Calu3 (cell line): ENCODE data around the gene SPATA18. TPM values are rescaled to one million over a fixed set of nuclear protein-coding genes. Genes with fewer than 3 reads are reported as not detected.

Experiments used
- BruUV-seq: library from RNA; stranded (reverse); fragments of 400-500 nt; replicated peaks from 2 replicates; lab custom pipeline; 2021; lab: Mats Ljungman, UMichigan
- CTCF ChIA-PET: fragments of 300-600 bp; sonication (Branson Sonifier 250); formaldehyde crosslinking; loops from one replicate; lab custom pipeline; 2022; ENCODE audit warnings: antibody characterized with exemption; lab: Charles Lee
- DNase-seq: peaks from one replicate; pipeline ENCODE4 v3.0.0; 2022
- H3K27ac Mint-ChIP-seq: one replicate; pipeline ENCODE4 v1.8.0; 2022; ENCODE audit warnings: mixed read lengths; ENCODE audit not compliant: unreplicated experiment
- H3K27me3 Mint-ChIP-seq: one replicate; pipeline ENCODE4 v1.8.0; 2022; ENCODE audit warnings: mixed read lengths; ENCODE audit not compliant: unreplicated experiment
- H3K36me3 Mint-ChIP-seq: one replicate; pipeline ENCODE4 v1.8.0; 2022; ENCODE audit warnings: mild to moderate bottlenecking, moderate library complexity, mixed read lengths; ENCODE audit not compliant: insufficient read depth, unreplicated experiment
- H3K4me1 Mint-ChIP-seq: one replicate; pipeline ENCODE4 v1.8.0; 2022; ENCODE audit warnings: mild to moderate bottlenecking, low read depth, mixed read lengths; ENCODE audit not compliant: unreplicated experiment
- H3K4me3 Mint-ChIP-seq: one replicate; pipeline ENCODE4 v1.8.0; 2022; ENCODE audit warnings: mild to moderate bottlenecking, low read depth, moderate library complexity, mixed read lengths; ENCODE audit not compliant: unreplicated experiment
- H3K9me3 Mint-ChIP-seq: one replicate; pipeline ENCODE4 v1.8.0; 2022; ENCODE audit warnings: low read depth, mixed read lengths; ENCODE audit not compliant: unreplicated experiment
- CTCF ChIP-seq: fragments of 200-600 bp; IDR thresholded peaks from one replicate; pipeline ENCODE4 v1.8.0; 2022; ENCODE audit warnings: antibody characterized with exemption; ENCODE audit not compliant: unreplicated experiment
- intact Hi-C: fragments of 100-400 bp; cut with micrococcal nuclease; formaldehyde crosslinking; loops from one replicate; pipeline ENCODE4 v1.10.0; 2022; ENCODE audit not compliant: unreplicated experiment
- total RNA-seq: library from RNA; stranded (reverse); gene quantifications from 2 replicates; pipeline ENCODE4 v1.2.3, GENCODE V29; 2022

SPATA18 gene
- total RNA-seq, 1 experiment from 2014 or later, result not detected

GRCh38 chr4:52037689-52038102 lies 13.4 kb upstream of the SPATA18 start:
- Mint-ChIP-seq H3K27ac (peak overlapping the region; percentile 63), H3K4me1 (peaks cover 18% of the 10 kb centered on the region), H3K27me3 (peaks cover 20% of the 10 kb centered on the region), H3K36me3 (peaks cover 12% of the 10 kb centered on the region), H3K4me3 (peak overlapping the region; percentile 75), H3K9me3 (no peaks in the 10 kb centered on the region)
- no TSS peak for BruUV-seq
- TF ChIP-seq CTCF, result no peak
- intact Hi-C loops, result no loop called here
- CTCF ChIA-PET, result no interaction called here
- DNase-seq, result no peak

- Mint-ChIP-seq H3K36me3 (peaks cover 12% of the 10 kb centered on the region), H3K27me3 (peaks cover 26% of the 10 kb centered on the region), H3K9me3 (no peaks in the 10 kb centered on the region), H3K4me1 (peaks cover 18% of the 10 kb centered on the region), H3K27ac (peak within 1 kb of the TSS; percentile 63), H3K4me3 (peak within 1 kb of the TSS; percentile 75)
- DNase-seq, result peak; percentile 57
- CTCF ChIA-PET, result no interaction called here
- intact Hi-C loops, result no loop called here
- no TSS peak for BruUV-seq
- TF ChIP-seq CTCF, result no peak
Measured at GRCh38 chr4:52038103-52038912, 12.8 kb upstream of the SPATA18 start, which contains the start of gene SGCB. SGCB (minus strand) TSS chr4:52038299; CDS start chr4:52038259, 40 bp downstream.

GRCh38 chr4:52045028-52045427 lies 6.1 kb upstream of the SPATA18 start:
- no peak for TF ChIP-seq CTCF
- BruUV-seq, result no TSS peak
- CTCF ChIA-PET, result no interaction called here

GRCh38 chr4:52049266-52049665 lies 1.8 kb upstream of the SPATA18 start:
- H3K4me1 Mint-ChIP-seq, result no peaks in the 10 kb centered on the region
- no peaks in the 10 kb centered on the region for H3K9me3 Mint-ChIP-seq
- no peak for DNase-seq
- intact Hi-C loops, result no loop called here
- no peak overlapping the region for H3K4me3 Mint-ChIP-seq
- H3K36me3 Mint-ChIP-seq, result peaks cover 4% of the 10 kb centered on the region
- no TSS peak for BruUV-seq
- H3K27me3 Mint-ChIP-seq, result peaks cover 44% of the 10 kb centered on the region
- no peak overlapping the region for H3K27ac Mint-ChIP-seq
- CTCF ChIA-PET, result no interaction called here
- no peak for TF ChIP-seq CTCF

More at GRCh38 chr4:52045028-52045427, 6.1 kb upstream of the SPATA18 start:
- H3K9me3 Mint-ChIP-seq, result no peaks in the 10 kb centered on the region
- H3K27ac Mint-ChIP-seq, result no peak overlapping the region
- H3K27me3 Mint-ChIP-seq, result peaks cover 50% of the 10 kb centered on the region
- intact Hi-C loops, result no loop called here
- H3K4me1 Mint-ChIP-seq, result no peaks in the 10 kb centered on the region
- no peaks in the 10 kb centered on the region for H3K36me3 Mint-ChIP-seq
- DNase-seq, result no peak
- H3K4me3 Mint-ChIP-seq, result no peak overlapping the region
